C4-2B (cell line): ENCODE measurements around the gene PLD5.
"Not testable (repeated sequence)": the region's sequence is repeated elsewhere in the genome, so short reads cannot be mapped to it uniquely, and the experiment has no call there.

Experiments
- CTCF ChIP-seq: fragments of 450-650 bp; conservative IDR thresholded peaks from 2 replicates; pipeline ENCODE4 v1.5.1; 2017; ENCODE audit warnings: mild to moderate bottlenecking
- ZFX ChIP-seq: fragments of 450-650 bp; IDR thresholded peaks from 2 replicates; pipeline ENCODE4 v1.6.1; 2017

GRCh38 chr1:242267004-242267403 is 257.5 kb downstream of the PLD5 start:
- not testable (repeated sequence) for TF ChIP-seq CTCF, ZFX
